HepG2 (cell line): ENCODE measurements around the gene ERLEC1. TPM values are rescaled to one million over a fixed set of nuclear protein-coding genes. Genes with fewer than 3 reads are reported as not detected.

ENCODE experiments used
- ELF1 ChIP-seq: sonication (generic); formaldehyde crosslinking; IDR thresholded peaks from 2 replicates; pipeline ENCODE4 v1.4.0; 2020; ENCODE audit warnings: missing genetic modification reagents
- ERF ChIP-seq: IDR thresholded peaks from 2 replicates; pipeline ENCODE4 v1.6.1; 2018; ENCODE audit warnings: missing biosample characterization, missing genetic modification reagents
- GTF2F1 ChIP-seq: fragments of 150-350 bp; IDR thresholded peaks from 2 replicates; pipeline ENCODE4 v1.6.1; 2014; ENCODE audit warnings: low read length
- GTF3A ChIP-seq: sonication (generic); formaldehyde crosslinking; conservative IDR thresholded peaks from 2 replicates; pipeline ENCODE4 v1.4.0; 2020; ENCODE audit warnings: mild to moderate bottlenecking, missing genetic modification reagents
- REPIN1 ChIP-seq: sonication (generic); formaldehyde crosslinking; IDR thresholded peaks from 2 replicates; pipeline ENCODE4 v1.8.0; 2022; ENCODE audit warnings: missing genetic modification reagents, low read depth, mild to moderate bottlenecking, borderline replicate concordance
- SP5 ChIP-seq: IDR thresholded peaks from 2 replicates; pipeline ENCODE4 v1.6.1; 2016; ENCODE audit warnings: low read depth, borderline replicate concordance
- SRF ChIP-seq: IDR thresholded peaks from 2 replicates; pipeline ENCODE4 v1.6.1; 2011; ENCODE audit warnings: mild to moderate bottlenecking, low read depth, low read length, moderate library complexity
- ZBED4 ChIP-seq: sonication (generic); formaldehyde crosslinking; IDR thresholded peaks from 2 replicates; pipeline ENCODE4 v1.4.0; 2020; ENCODE audit warnings: missing genetic modification reagents, borderline replicate concordance
- ZBTB38 ChIP-seq: sonication (generic); formaldehyde crosslinking; IDR thresholded peaks from 2 replicates; pipeline ENCODE4 v1.5.1; 2020; ENCODE audit warnings: mild to moderate bottlenecking, missing genetic modification reagents
- ZHX1 ChIP-seq: sonication (generic); formaldehyde crosslinking; IDR thresholded peaks from 2 replicates; pipeline ENCODE4 v1.8.1; 2022; ENCODE audit warnings: low read depth, mild to moderate bottlenecking, missing genetic modification reagents
- ZNF317 ChIP-seq: sonication (generic); formaldehyde crosslinking; IDR thresholded peaks from 2 replicates; pipeline ENCODE4 v1.5.0; 2020; ENCODE audit warnings: mild to moderate bottlenecking, missing genetic modification reagents
- ZNF33B ChIP-seq: sonication (generic); formaldehyde crosslinking; IDR thresholded peaks from 2 replicates; pipeline ENCODE4 v1.5.1; 2020; ENCODE audit warnings: mild to moderate bottlenecking, missing genetic modification reagents
- ZNF362 ChIP-seq: sonication (generic); formaldehyde crosslinking; IDR thresholded peaks from 2 replicates; pipeline ENCODE4 v1.4.0; 2020; ENCODE audit warnings: missing genetic modification reagents, mild to moderate bottlenecking, borderline replicate concordance
- ZNF44 ChIP-seq: sonication (generic); formaldehyde crosslinking; IDR thresholded peaks from 2 replicates; pipeline ENCODE4 v1.5.1; 2020; ENCODE audit warnings: mild to moderate bottlenecking, missing genetic modification reagents
- ZNF496 ChIP-seq: sonication (generic); formaldehyde crosslinking; IDR thresholded peaks from 2 replicates; pipeline ENCODE4 v1.8.1; 2023; ENCODE audit warnings: mild to moderate bottlenecking, moderate library complexity, missing genetic modification reagents; ENCODE audit not compliant: insufficient replicate concordance
- ZNF569 ChIP-seq: sonication (generic); formaldehyde crosslinking; IDR thresholded peaks from 2 replicates; pipeline ENCODE4 v1.5.0; 2020; ENCODE audit warnings: mild to moderate bottlenecking, missing genetic modification reagents, moderate library complexity, borderline replicate concordance
- ZNF639 ChIP-seq: conservative IDR thresholded peaks from 2 replicates; pipeline ENCODE4 v1.6.1; 2018; ENCODE audit warnings: missing genetic modification reagents
- ZNF670 ChIP-seq: sonication (generic); formaldehyde crosslinking; IDR thresholded peaks from 2 replicates; pipeline ENCODE4 v1.8.0; 2022; ENCODE audit warnings: mild to moderate bottlenecking, missing genetic modification reagents, borderline replicate concordance
- ZNF780A ChIP-seq: sonication (generic); formaldehyde crosslinking; IDR thresholded peaks from 2 replicates; pipeline ENCODE4 v1.8.0; 2022; ENCODE audit warnings: mild to moderate bottlenecking, missing genetic modification reagents, moderate library complexity
- ZSCAN31 ChIP-seq: sonication (generic); formaldehyde crosslinking; IDR thresholded peaks from 2 replicates; pipeline ENCODE4 v1.5.0; 2020; ENCODE audit warnings: low read depth, mild to moderate bottlenecking, missing genetic modification reagents
- polyA plus RNA-seq, 8 experiments: library from polyadenylated mRNA; depleted of rRNA in 3 of 8; stranded (reverse) in 7 of 8; unstranded in 1 of 8; fragments of >200 nt; fragmentation: Illumina TruSeq in 4 of 8; extraction: Trizol in 4 of 8; gene quantifications; 2 replicates each; pipeline versions ENCODE4 v1.2.1 to v1.2.3, GENCODE V29; 2011 to 2016; ENCODE audit warnings: low read depth in 4 of 8, missing spikeins in 1 of 8, mixed read lengths in 1 of 8; ENCODE audit not compliant: insufficient read depth in 1 of 8
- total RNA-seq, 5 experiments: library from RNA; depleted of rRNA; stranded (reverse); fragments of >200 nt; fragmentation: Illumina TruSeq; extraction: Trizol; gene quantifications; 2 replicates each; pipeline ENCODE4 v1.2.3, GENCODE V29; 2016; ENCODE audit warnings: low read depth in 1 of 5

Gene ERLEC1
- total and polyA plus RNA-seq, 2 of the 13 experiments (the other 11 are each of a cell fraction or from before 2014, with no cell fraction given): 87.3 to 88.4 TPM

- TF ChIP-seq ERF: peak; percentile 99
- peak; percentile 47; the same call in 1 of the 2 replicates for TF ChIP-seq ZNF670
- peak; percentile 64 for TF ChIP-seq ZBED4 (CRISPR knock-in tag)
- TF ChIP-seq ZSCAN31: no peak
- TF ChIP-seq GTF2F1: no peak
- no peak for TF ChIP-seq ZNF496 (CRISPR knock-in tag)
- TF ChIP-seq ZNF33B (CRISPR knock-in tag): peak; percentile 86; the same call in 1 of the 2 replicates
- peak; percentile 41; the same call in 1 of the 2 replicates for TF ChIP-seq SRF
- TF ChIP-seq ELF1 (CRISPR knock-in tag): peak; percentile 74
- peak; percentile 67; the same call in 1 of the 2 replicates for TF ChIP-seq ZHX1 (CRISPR knock-in tag)
- no peak for TF ChIP-seq GTF3A (CRISPR knock-in tag)
- peak; percentile 73; the same call in 1 of the 2 replicates for TF ChIP-seq ZNF639 (CRISPR knock-in tag)
- peak; percentile 93 for TF ChIP-seq ZNF362 (CRISPR knock-in tag)
- TF ChIP-seq SP5 (CRISPR knock-in tag): peak; percentile 72; the same call in 1 of the 2 replicates
- TF ChIP-seq ZNF569 (CRISPR knock-in tag): 0 out of 2 replicates have a peak, but pooled peaks have one; percentile 73
- no peak for TF ChIP-seq ZBTB38 (CRISPR knock-in tag)
- TF ChIP-seq ZNF317 (CRISPR knock-in tag): peak; percentile 92
- TF ChIP-seq ZNF780A (CRISPR knock-in tag): no peak
- TF ChIP-seq ZNF44: no peak
- TF ChIP-seq REPIN1 (CRISPR knock-in tag): peak; percentile 98
These were observed 39.9 kb downstream of the ERLEC1 start (continued) for GRCh38 chr2:53826587-53827397.
